Inferior parietal cortex (tissue), 1 donor: Measurements from ENCODE around the gene KCND3.

Experiments
- DNase-seq: peaks from one replicate; pipeline ENCODE4 v3.0.0-alpha.2; 2016; ENCODE audit errors: extremely low spot score

The KCND3 gene

DNA sequence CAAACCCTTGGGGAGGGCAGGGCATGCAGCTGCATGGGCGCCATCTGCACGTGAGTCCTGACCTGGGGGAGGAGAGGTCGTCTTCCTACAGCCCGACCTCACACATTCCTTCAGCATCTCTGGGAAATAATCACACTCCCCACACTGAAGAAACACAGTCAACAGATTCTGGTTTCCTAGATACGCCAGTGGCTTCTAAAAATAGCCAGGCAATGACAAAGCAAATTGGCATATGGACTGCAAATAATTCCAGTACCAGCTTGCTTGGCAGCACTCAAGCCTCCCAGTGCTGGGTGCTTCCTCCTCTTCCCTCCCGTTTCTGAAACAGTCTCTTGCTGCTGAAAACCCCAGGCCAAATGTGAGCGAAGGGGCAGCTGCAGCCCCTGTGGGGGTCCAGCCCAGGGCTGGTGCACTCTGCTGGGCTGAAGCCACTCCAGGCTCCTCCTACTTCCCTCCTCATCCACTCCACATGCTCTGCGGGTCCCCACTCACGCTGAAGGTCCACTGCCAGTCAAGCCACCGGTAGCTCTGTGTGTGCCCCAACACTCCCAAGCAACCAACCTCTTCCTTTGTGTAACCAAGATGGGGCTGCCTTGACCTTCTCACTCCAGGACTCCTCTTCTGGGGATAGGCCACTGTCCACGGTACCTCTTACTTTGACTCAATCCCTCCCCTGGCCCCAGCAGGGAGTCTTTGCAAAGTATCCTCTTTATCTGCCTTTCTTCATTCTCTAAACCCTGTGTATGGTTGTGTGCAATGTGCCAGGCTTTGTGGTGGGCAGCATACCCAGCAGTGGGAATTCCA is 69.0 kb downstream of the KCND3 start:
- DNase-seq, result peak; percentile 84

DNA sequence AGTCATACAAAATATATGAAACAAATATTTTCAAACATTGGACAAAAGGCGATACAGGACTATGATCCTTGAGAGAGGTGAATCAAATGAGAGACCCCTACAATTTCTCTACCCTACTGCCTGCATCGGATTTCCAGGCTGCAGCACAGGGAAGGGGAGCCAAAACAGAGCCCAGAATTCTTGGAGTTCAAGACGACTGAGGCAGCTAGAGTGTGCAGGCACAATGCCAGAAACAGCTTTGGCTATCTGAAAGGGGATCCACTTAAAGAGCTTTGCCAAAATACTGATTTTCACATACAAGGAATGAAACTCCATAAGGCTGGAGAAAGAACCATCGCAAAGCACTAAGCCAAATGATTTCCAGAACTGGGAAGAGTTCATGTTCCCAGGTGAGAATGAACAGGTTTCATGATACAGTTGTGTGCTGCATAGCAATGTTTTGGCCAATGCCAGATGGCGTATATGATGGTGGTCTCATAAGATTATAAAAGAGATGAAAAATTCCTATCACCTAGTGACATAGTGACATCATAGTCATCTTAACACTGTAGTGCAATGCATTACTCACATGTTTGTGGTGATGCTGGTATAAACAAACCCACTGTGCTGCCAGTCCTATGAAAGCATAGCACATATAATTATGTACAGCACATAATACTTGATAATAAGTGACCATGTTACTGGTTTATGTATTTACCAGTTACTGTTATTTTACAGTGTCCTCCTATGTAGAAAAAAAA is 77.5 kb downstream of the KCND3 start:
- DNase-seq, result no peak

DNA sequence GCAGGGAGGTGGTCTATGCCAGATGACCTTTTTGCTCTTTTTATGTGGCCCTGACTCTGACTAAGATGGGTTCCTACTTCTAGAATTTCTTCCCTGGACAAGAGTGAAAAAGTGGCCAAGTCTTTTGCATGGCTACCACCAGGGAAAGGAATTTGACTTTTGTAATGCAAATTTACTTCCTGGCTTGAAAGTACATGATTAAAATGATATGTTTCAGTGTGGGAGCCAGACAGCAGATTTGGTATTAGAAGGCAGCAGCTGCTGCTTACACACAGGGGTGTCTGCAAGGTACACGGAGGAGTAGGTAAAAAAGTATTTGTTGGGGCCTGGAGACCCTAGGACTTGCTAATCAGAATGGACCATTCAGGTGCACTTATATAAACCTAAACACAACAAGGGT is 78.4 kb downstream of the KCND3 start:
- DNase-seq, result no peak

DNA sequence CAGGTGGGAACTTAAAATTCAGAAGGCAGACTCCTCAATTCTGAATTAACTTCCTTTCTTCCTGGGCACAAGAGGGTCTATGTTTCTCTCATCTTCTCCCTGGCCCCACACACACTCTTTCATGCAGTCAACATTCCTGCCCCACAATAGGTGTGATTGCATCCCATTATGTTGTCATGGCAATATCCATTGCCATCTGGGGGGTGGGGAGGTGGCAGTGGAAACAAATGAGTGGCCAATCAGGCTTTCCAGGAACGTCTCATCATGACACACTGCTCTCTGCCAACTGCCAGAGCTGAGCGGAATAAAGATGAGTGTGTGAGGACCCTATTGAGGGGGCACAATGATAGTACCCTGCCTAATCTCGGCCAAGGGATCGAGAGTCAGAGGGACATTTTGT is 80.4 kb downstream of the KCND3 start:
- DNase-seq, result no peak

DNA sequence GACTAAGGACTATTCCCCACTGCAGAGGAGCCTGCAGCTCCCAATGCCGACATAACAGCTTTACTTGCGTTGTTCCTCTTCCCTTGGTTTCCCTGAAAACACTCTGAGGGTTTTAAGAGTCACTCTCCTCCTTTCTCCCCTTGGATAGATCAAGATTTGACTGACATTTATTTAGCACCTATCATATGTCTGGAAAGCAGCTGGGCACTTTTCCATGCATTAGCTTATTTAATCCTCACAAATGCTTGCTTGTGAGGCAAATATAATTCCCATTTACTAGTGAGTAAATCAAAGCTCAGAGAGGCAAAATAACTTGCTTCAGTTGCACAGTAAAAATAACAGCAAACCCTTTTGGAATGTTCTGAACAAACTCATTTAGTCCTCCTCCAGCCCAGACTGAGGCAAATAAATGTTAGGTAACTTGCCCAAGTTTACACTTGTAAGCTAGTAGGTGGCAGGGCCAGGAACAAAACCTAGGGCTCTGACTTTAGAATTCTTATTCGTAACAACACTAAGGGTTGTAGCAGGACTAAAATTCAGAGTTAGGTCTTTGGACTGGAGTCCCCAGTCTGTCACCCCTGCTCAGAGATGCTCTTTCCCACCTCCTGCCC is 81.4 kb downstream of the KCND3 start:
- no peak for DNase-seq

DNA sequence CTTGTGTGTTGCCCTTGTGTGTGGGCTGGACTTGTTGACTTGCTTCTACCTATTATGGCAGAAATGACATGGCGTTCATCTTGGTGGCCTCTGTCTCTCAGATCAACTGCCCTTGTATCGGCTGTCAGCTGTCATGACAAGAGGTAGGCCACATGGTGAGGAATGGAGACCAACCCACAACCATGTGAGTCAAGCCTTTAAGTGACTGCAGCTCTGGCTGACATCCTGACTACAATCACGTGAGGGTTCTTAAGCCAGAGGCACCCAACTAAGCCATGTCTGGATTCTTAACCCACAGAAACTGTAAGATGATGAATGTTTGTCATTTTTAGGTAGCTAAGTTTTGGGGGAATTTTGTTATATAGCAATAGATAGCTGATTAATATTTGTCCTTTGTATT is 82.1 kb downstream of the KCND3 start:
- DNase-seq, result no peak

DNA sequence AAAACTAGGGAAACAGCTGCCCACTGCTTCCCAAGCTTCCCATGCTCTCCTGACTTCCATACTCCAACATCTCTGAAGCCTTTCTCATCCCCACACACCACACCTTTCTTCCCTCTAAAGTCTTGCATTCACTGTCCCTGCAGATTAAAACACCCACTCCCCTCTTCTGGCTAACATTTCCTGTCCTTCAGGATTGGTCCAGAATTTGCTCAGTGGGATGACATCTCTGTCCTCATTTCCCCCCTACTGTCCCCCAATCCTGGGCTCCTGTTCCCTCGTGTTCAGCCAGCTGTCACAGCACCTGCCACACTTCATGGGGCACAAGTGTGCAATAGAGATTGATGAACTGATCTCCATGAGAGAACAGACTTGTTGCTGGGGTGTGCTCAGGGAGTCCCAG is 82.7 kb downstream of the KCND3 start:
- DNase-seq, result no peak

DNA sequence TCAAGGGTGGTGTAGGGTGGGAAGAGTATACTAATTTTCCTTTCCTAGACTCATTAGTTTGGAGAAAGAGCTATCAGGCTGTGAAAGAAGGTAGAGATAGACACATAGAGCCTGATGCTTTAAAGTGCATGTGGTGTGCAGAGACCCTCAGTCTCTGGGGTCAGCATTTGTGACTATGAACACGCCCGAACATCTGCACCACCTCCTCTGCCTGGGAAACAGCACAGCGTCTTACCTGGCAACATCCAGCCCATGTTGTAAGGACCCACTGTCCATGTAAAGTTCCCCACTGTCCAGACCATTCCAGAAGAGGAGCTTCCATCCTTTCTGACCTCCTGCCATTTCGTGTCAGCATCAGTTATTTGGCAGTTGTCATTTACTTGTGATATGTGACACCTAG is 83.4 kb downstream of the KCND3 start:
- no peak for DNase-seq

DNA sequence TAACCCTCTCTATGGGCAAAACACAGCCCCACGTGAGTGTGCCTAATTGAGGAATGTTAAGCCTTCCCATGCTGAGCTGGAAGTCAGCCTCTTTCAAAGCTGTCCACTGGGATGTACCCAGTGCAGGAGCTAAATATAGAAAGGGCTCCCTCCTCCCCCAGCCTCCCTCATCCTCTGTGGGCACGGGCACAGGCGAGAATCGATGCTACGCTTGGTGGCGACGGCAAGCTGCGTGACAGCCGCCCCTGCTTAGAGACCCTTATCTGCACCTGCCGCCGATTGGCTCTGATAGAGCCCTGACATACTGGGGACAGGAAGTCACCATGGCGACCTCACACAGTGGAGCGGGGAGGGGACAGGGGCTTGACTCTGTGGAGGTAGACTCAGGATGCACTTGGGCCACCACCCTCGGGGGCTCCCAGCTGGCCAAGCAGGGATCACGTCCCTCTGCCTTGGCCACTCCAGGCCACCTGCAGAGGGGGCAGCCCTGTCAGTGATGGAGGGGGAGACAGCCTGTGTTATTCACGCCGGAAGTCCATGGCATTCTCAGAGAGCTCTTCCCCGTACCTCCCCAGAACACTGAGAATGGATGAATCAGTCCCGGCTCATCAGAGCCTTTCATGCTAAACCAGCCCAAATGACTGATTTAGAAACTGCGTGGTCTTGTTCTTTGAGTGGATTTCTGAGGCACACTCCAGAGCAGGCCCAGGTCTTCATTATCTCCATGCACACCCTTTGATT is 84.8 kb downstream of the KCND3 start:
- DNase-seq, result peak; percentile 60

DNA sequence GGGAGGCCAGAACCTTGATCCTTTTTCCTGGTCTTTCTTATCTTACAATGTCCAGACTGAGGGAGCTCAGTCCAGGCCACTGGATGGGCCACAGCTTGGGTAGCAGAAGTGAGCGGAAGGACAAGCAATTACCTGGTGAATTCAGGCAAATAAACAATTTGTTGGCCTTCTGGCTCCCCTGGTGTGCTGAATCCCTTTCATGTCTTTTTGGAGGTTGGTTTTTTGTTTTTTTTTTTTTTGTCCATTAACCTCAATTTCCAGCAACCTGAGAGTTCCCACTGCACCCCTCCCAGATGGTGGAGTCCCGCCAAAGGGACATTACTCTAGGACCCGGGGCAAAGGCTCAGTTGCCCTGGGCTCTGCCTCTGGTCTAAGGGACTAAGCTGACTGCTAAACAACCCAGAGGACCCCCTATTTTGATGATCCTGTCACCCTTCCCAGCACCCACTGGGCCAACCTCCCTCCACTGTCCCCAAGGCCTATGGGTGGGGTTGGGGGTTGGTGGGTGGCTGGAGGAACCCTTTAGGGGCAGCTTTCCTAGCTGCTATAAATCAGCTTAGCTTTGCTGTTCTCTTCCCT is 85.5 kb downstream of the KCND3 start:
- DNase-seq, result no peak

DNA sequence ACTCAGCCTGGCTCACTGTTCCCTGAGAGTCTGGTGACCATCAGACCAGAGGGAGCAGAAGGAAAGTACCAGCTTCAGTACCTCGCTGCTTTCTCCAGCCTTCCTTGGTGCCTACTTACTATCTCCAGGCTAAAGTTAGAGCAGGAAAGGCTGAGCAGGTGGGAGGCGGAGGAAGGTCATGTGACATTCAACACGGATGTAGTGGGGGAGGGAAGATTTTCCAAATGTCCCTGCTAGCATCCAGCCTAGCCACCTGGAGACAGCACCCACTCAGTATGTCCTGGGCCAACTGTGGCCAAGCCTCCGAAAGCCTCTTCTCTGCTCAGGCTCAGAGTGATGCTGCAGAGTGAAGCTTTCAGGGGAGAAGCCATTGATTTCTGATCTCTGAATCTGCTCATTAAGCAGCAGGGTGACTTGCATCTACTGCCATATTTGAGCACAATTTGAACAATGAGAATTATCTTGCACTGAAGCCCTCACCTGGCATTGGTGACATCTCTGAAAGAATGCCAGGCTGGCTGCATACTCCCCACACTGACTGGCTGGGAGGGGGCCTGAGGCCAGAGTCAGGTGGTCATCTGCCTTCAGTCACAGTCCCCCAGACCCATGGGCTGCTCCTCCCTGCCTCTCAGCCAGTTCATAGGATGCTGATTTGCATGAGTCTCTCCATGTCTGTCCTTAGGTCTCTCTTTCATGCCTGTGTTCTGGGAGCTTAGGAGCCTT is 86.2 kb downstream of the KCND3 start:
- no peak for DNase-seq

DNA sequence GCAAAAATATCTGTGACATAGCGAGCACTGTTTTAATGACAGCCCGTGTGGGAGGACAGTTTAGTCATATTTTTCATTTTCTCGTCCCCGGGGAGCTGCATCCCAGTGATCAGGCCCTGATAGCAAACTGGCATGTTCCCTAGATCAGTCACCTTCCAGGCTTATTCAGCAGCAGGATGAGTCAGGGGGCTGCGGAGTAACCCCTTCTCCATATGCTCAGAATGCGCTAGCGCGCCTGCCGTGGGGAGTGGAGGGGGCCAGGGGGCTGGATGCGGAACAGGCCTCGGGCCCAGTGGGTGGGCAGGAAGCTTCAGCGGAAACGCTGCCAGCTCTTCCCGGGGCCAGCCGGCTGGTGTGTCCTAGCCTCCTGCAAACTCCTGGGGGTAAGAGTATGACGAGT is 94.0 kb downstream of the KCND3 start:
- DNase-seq, result no peak

DNA sequence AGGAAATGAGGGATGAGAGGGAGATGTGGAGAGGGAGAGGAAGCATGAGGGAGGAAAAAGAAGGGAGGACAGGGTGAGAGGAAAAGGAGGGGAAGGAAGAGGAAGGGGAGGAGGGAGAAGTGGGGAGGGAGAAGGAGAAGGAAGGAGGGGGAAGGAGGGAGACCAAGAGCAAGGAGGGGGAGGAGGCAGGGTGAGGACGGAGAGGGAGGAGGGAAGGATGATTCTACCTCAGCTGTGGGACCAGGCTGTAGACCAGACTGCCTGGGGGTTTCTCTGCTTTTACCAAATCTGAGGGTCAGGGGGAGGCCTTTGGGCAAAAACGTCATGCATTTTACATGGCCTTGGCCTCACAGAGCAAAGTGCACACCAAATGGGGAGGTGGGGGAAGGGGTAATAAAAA is 94.5 kb downstream of the KCND3 start:
- no peak for DNase-seq

DNA sequence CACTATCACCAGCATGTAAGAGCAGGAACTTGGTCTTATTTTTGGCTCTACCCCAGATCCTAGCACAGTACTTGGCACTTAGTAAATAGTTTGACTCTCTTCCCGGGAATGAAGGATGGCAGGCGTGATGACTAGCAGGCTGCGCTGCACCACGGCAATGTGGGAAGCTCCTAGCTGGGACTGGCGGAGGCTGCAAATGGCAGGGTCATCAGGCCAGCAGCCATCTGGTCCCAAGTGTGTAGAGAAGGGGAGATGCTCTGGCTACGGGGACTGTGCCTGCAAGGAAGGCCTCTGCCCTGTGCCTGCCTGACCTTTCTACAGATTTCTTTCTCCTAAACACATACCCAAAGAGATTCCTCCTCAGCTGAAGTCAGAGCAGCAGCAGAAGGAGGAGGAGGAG is 95.0 kb downstream of the KCND3 start:
- no peak for DNase-seq

DNA sequence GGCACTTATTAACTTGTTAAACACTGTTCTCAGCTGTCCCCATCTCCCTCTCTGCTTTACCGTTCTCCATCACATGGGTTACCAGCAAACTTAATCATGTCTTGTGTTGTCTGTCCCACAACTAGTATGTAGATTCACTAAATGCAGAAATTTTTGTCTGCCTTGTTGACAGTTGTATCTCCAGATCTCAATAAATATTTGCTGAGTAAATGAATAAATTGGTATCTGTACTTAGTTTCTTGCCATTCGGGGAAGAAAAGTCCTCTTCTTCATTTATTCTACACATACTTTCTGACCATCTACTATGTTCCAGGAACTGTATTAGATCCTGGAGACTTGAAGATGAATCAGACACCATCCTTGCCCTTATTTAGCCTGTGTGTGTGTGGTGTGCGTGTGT is 97.9 kb downstream of the KCND3 start:
- DNase-seq, result no peak

DNA sequence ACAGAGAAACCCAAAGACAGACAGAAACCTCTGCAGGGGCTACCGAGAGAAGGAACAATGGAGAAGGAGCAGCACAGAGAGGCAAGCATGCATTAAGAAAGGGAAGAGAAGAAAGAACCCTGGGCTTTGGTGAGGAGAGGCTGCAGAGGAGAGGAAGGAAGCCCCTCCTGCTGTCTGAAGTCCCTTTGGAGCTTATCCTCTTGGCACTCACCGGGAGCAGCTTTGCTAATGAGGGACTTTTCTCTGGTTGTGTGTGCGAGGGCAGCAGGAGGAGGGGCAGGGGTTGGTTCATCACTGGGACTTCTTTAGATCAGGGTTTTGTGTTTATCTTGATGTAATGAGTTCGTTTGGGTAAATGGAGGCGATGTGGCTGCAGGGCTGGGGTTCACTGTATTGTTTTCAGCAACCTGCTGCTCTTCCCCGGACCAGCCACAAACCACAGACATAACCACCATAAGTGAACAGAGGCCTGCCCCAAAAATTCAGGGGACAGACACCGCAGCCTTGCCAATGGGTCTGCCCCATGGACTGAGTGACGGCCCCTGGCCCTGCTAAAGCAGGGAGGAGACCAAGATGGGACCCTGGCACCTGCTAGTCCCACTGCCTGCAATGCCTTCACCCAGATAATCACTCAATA is 100.6 kb downstream of the KCND3 start:
- no peak for DNase-seq

DNA sequence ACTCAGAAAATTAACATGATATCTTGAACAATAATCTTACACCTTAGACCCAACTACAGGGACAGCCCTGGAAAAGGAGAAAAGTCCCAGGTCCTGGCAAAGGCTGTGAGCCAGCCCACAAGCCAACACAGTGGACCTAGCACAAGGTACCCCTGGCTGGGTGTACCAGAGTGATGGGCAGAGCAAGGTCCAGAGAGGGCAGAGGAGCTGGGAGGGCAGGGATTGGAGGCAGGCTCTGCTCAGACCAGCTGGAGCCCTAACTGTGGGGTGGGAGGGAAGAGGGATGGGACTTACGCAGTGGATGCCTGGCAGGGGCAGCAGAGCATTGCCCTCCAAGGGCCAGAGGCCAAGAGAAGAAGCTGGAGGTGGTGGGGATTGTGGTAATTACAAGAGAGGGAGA is 101.6 kb downstream of the KCND3 start:
- no peak for DNase-seq

DNA sequence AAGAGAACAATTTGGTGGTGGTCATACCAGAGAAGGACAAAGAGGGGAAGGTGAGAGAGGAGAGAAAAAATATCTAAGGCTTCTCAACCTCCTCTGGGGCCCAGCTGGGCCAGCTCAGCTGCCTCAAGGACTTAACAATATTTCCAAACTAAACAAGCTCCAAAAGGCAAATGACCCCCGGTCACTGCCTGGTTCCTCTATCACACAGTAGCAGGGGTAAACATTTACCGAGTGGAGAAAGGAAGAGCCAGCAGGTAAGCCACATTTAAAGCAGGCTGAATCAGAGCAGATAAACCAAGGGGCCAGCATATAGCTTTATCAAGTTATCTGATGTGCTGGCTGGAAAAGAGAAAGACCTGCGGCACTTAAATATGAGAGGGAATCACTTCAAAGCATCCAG is 102.1 kb downstream of the KCND3 start:
- DNase-seq, result no peak

DNA sequence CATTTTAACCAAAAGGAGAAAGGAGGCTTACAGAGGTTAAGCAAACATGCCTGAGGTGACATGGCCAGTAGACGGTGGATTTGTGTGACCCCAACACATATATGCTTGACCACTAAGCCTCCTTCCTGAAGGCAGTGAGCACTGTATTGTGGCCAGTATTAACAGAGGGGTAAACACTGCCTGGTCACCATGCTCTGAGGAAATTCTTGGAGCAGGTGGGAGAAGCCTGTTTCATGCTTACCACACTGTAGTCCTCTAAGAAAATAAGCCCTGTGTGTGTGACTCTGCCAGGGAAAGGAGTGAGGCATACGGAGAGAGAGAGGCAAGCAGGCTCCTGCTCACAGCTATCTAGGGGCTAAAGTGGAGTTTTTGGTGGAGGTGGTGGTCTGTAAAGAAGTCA is 102.7 kb downstream of the KCND3 start:
- no peak for DNase-seq

DNA sequence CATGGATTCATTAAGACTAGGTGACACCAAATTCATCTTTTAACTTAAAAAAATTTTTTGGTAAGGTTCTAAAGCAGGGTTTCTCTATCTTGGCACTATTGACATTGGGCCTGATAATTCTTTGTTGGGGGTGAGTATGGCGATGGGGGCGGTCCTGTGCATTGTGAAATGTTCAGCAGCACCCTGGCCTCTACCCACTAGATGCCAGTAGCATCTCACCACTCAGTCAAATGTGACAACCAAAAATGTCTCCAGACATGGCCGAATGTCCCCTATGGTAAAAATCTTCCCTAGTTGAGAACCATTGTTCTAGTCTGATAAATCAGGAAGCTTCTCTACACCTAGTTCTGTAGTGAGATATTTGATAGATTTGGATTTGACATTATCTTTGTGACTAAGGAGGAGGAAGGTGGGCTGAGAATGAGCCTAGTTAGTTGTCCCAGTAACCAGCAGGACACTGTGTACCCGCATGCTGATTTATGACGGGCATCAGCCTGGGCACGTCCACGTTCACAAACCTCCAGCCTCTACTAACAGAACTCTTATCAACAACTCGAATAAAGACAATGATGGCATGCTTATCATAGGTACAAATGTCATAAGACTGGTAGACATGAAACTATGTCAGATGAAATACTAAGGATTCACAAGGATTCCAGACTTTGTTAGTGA is 104.6 kb downstream of the KCND3 start:
- no peak for DNase-seq
